HG03139 (cell line): Measurements from ENCODE around the gene PAIP2B.

Experiments used
- ATAC-seq: cut with Tn5 transposase; IDR thresholded peaks from one replicate; pipeline ENCODE4 v1.9.1; 2021; ENCODE audit not compliant: unreplicated experiment

PAIP2B gene

GRCh38 chr2:71154798-71155197 lies 72.1 kb downstream of the PAIP2B start:
- ATAC-seq, result no peak

GRCh38 chr2:71154279-71154678 lies 72.6 kb downstream of the PAIP2B start:
- ATAC-seq, result no peak

- no peak for ATAC-seq
Observed at GRCh38 chr2:71153585-71154224, 73.2 kb downstream of the PAIP2B start.

- no peak for ATAC-seq
Observed at GRCh38 chr2:71151620-71152019, 75.3 kb downstream of the PAIP2B start.

GRCh38 chr2:71150082-71150816 lies 76.7 kb downstream of the PAIP2B start:
- no peak for ATAC-seq

- ATAC-seq, result no peak
Observed at GRCh38 chr2:71148506-71149063, 78.3 kb downstream of the PAIP2B start.

GRCh38 chr2:71143782-71144181 lies 83.1 kb downstream of the PAIP2B start:
- ATAC-seq, result no peak

GRCh38 chr2:71136174-71136573 lies 90.7 kb downstream of the PAIP2B start:
- ATAC-seq, result no peak

- no peak for ATAC-seq
Observed at GRCh38 chr2:71133603-71134002, 93.3 kb downstream of the PAIP2B start.
